ENCODE results near the gene ADAMTS18.

Gene ADAMTS18

DNA sequence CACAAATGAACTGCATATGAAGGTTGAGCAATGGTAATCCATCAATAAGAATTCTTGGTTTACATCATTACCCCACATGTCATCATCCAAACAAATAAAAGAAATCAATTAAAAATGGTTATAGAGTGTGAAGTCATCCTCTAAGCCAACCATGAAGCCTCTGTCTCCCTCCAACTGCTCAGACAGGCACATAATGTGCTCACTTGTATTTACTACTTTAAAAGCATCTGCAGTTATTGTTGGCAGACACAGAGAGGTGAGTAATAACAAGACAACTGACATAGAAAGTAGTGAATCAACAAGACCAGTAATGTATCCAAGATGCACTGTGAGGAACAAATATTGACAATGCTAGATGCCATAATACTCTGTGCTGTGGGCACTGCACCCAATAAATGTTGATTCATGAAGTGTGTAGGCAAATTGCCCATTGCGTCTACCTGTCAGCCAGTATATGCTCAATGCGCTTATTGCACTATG is 20.0 kb downstream of the ADAMTS18 start:
- no peak for DNase-seq (ENCODE audit: low read depth in 1 of 2, low spot score in 1 of 2)
- Histone ChIP-seq H3K27ac (replicated peaks) (no peak overlapping the region), H3K4me3 (replicated peaks; ENCODE audit: insufficient read depth, low read length) (no peak overlapping the region), H3K27me3 (ENCODE audit: insufficient read depth, poor library complexity, severe bottlenecking) (no peaks in the 10 kb centered on the region)
- TF ChIP-seq, protein P1, sequence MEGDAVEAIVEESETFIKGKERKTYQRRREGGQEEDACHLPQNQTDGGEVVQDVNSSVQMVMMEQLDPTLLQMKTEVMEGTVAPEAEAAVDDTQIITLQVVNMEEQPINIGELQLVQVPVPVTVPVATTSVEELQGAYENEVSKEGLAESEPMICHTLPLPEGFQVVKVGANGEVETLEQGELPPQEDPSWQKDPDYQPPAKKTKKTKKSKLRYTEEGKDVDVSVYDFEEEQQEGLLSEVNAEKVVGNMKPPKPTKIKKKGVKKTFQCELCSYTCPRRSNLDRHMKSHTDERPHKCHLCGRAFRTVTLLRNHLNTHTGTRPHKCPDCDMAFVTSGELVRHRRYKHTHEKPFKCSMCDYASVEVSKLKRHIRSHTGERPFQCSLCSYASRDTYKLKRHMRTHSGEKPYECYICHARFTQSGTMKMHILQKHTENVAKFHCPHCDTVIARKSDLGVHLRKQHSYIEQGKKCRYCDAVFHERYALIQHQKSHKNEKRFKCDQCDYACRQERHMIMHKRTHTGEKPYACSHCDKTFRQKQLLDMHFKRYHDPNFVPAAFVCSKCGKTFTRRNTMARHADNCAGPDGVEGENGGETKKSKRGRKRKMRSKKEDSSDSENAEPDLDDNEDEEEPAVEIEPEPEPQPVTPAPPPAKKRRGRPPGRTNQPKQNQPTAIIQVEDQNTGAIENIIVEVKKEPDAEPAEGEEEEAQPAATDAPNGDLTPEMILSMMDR (IDR thresholded peaks at IDR 0.05; ENCODE audit: insufficient read depth, low read length): no peak
- no peak for TF ChIP-seq GABPA (IDR thresholded peaks at IDR 0.05; ENCODE audit: low read depth)
- no peak for TF ChIP-seq REST (IDR thresholded peaks at IDR 0.05; ENCODE audit: insufficient replicate concordance, low read depth)
- TF ChIP-seq POLR2AphosphoS5 (IDR thresholded peaks at IDR 0.05; ENCODE audit: low read depth): no peak
- TF ChIP-seq SPI1 (IDR thresholded peaks at IDR 0.05; ENCODE audit: borderline replicate concordance, low read depth): no peak

GRCh38 chr16:77410449-77410848 is 24.4 kb downstream of the ADAMTS18 start:
- Histone ChIP-seq H3K27ac (replicated peaks) (no peak overlapping the region), H3K27me3 (ENCODE audit: insufficient read depth, poor library complexity, severe bottlenecking) (no peaks in the 10 kb centered on the region), H3K4me3 (replicated peaks; ENCODE audit: insufficient read depth, low read length) (no peak overlapping the region)
- DNase-seq (ENCODE audit: low read depth in 1 of 2, low spot score in 1 of 2): no peak
- no peak for TF ChIP-seq SPI1 (IDR thresholded peaks at IDR 0.05; ENCODE audit: borderline replicate concordance, low read depth)
- TF ChIP-seq, protein P1 (IDR thresholded peaks at IDR 0.05; ENCODE audit: insufficient read depth, low read length): no peak
- TF ChIP-seq POLR2AphosphoS5 (IDR thresholded peaks at IDR 0.05; ENCODE audit: low read depth): no peak
- TF ChIP-seq REST (IDR thresholded peaks at IDR 0.05; ENCODE audit: insufficient replicate concordance, low read depth): no peak
- TF ChIP-seq GABPA (IDR thresholded peaks at IDR 0.05; ENCODE audit: low read depth): no peak

DNA sequence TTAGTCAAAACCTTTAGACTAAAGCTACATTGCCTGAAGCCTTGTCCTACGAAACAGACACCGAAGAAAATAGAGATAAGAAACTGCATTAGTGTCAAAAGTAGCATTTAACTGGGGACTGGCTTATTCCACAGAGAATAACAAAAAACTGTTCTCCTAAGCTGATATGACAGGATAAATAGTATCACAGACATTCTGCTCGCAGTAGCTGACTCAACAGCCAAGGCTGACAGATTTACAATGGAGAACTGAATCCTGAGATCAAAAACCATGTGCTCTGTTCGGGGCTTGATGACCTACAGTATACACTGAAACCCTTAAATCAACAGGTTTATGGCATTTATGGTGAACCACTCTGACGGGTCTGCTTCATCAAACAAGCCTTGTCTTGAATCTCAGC is 25.5 kb downstream of the ADAMTS18 start:
- no peak overlapping the region for H3K27ac ChIP-seq (replicated peaks)
- no peak overlapping the region for H3K4me3 ChIP-seq (replicated peaks; ENCODE audit: insufficient read depth, low read length)
- no peak for DNase-seq (ENCODE audit: low read depth in 1 of 2, low spot score in 1 of 2)
- TF ChIP-seq SPI1 (IDR thresholded peaks at IDR 0.05; ENCODE audit: borderline replicate concordance, low read depth) (no peak), POLR2AphosphoS5 (IDR thresholded peaks at IDR 0.05; ENCODE audit: low read depth) (no peak), GABPA (IDR thresholded peaks at IDR 0.05; ENCODE audit: low read depth) (no peak), REST (IDR thresholded peaks at IDR 0.05; ENCODE audit: insufficient replicate concordance, low read depth) (no peak)
- TF ChIP-seq, protein P1 (IDR thresholded peaks at IDR 0.05; ENCODE audit: insufficient read depth, low read length): no peak
- no peaks in the 10 kb centered on the region for H3K27me3 ChIP-seq (ENCODE audit: insufficient read depth, poor library complexity, severe bottlenecking)
